ENCODE results near the gene IPO11.
"Not testable (repeated sequence)": the region's sequence is repeated elsewhere in the genome, so short reads cannot be mapped to it uniquely, and the experiment has no call there.

Gene IPO11

DNA sequence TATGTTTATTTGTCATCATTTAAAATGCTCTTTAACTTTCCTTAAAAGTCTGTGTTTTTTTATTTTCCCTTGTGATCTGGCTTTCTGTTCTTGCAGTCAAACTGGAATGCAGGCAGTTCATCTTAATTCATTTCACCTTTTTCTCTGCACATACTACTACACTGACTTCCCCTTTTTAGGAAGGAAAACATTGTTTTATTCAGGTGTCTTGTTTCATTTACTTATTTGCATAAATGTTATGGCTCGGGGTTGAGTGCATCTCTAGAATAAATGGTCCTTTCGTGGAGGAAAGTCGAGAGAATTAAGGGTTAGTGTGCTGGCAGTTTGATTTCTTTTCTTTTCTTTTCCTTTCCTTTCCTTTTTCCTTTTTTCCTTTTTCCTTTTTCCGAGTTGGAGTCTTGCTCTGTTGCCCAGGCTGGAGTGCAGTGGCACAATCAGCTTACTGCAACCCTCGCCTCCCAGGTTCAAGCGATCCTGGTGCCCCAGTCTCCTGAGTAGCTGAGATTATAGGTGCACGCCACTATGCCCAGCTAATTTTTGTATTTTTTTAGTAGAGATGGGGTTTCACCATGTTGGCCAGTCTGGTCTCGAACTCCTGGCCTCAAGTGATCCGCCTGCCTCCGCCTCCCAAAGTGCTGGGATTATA is 90.0 kb downstream of the IPO11 start:
- Histone ChIP-seq H3K4me3 (ENCODE audit: low read length) (no peak overlapping the region), H3K27me3 (ENCODE audit: control insufficient read depth, insufficient read depth, low read length) (no peaks in the 10 kb centered on the region), H3K36me3 (ENCODE audit: control insufficient read depth, insufficient read depth, low read length) (no peaks in the 10 kb centered on the region), H3K9ac (ENCODE audit: low read length) (no peak overlapping the region), H3K27ac (ENCODE audit: low read depth, low read length) (no peak overlapping the region), H3K4me1 (ENCODE audit: control insufficient read depth, insufficient read depth, low read length) (no peaks in the 10 kb centered on the region)

DNA sequence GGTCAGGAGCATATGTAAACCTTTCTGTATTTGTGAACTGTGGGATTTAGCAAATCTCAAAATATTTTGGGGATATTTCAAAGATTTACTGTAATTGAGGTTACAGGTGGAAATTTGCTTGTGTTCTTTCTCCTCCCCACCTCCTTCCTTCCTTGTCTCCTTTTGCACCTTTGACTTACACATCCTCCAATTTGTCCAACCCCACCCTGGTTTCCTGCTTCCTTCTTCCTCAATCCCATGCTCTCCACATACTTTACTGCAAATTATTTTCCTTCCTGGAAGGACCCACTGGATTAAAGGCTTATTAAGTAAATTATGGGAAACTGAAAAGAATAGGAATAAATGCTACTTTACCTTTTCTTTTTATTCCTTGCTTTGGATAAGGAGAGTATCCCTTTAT is 91.6 kb downstream of the IPO11 start:
- no peaks in the 10 kb centered on the region for H3K27me3 ChIP-seq (ENCODE audit: control insufficient read depth, insufficient read depth, low read length)
- no peaks in the 10 kb centered on the region for H3K36me3 ChIP-seq (ENCODE audit: control insufficient read depth, insufficient read depth, low read length)

GRCh38 chr5:62506659-62507460 is 94.3 kb downstream of the IPO11 start:
- Histone ChIP-seq H3K27ac (ENCODE audit: low read depth, low read length) (no peak overlapping the region), H3K27me3 (ENCODE audit: control insufficient read depth, insufficient read depth, low read length) (no peaks in the 10 kb centered on the region), H3K4me3 (ENCODE audit: low read length) (no peak overlapping the region), H3K36me3 (ENCODE audit: control insufficient read depth, insufficient read depth, low read length) (no peaks in the 10 kb centered on the region), H3K9ac (ENCODE audit: low read length) (no peak overlapping the region), H3K4me1 (ENCODE audit: control insufficient read depth, insufficient read depth, low read length) (no peaks in the 10 kb centered on the region)

More for the DNA sequence above, 91.6 kb downstream of the IPO11 start:
- no peaks in the 10 kb centered on the region for H3K4me1 ChIP-seq (ENCODE audit: control insufficient read depth, insufficient read depth, low read length)
- no peak overlapping the region for H3K4me3 ChIP-seq (ENCODE audit: low read length)
- H3K9ac ChIP-seq (ENCODE audit: low read length): no peak overlapping the region
- H3K27ac ChIP-seq (ENCODE audit: low read depth, low read length): no peak overlapping the region

DNA sequence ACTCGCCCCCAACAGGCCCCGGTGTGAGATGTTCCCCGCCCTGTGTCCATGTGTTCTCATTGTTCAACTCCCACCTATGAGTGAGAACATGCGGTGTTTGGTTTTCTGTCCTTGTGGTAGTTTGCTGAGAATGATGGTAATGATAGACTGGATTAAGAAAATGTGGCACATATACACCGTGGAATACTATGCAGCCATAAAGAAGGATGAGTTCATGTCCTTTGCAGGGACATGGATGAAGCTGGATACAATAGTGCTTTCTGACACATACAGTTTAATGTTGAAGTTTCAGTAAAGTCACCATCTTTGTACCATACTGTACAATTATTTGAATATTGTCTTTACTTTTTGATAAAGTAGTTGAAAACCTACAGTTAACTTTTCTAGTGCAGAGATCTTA is 96.2 kb downstream of the IPO11 start:
- H3K36me3 ChIP-seq (ENCODE audit: control insufficient read depth, insufficient read depth, low read length); H3K4me3 ChIP-seq (ENCODE audit: low read length); H3K4me1 ChIP-seq (ENCODE audit: control insufficient read depth, insufficient read depth, low read length); H3K9ac ChIP-seq (ENCODE audit: low read length); H3K27me3 ChIP-seq (ENCODE audit: control insufficient read depth, insufficient read depth, low read length); H3K27ac ChIP-seq (ENCODE audit: low read depth, low read length): not testable (repeated sequence)

- Histone ChIP-seq H3K27me3 (ENCODE audit: control insufficient read depth, insufficient read depth, low read length) (no peaks in the 10 kb centered on the region), H3K9ac (ENCODE audit: low read length) (no peak overlapping the region), H3K4me3 (ENCODE audit: low read length) (no peak overlapping the region), H3K4me1 (ENCODE audit: control insufficient read depth, insufficient read depth, low read length) (no peaks in the 10 kb centered on the region), H3K27ac (ENCODE audit: low read depth, low read length) (no peak overlapping the region), H3K36me3 (ENCODE audit: control insufficient read depth, insufficient read depth, low read length) (no peaks in the 10 kb centered on the region)
Observed at GRCh38 chr5:62509806-62510205, 97.2 kb downstream of the IPO11 start.

DNA sequence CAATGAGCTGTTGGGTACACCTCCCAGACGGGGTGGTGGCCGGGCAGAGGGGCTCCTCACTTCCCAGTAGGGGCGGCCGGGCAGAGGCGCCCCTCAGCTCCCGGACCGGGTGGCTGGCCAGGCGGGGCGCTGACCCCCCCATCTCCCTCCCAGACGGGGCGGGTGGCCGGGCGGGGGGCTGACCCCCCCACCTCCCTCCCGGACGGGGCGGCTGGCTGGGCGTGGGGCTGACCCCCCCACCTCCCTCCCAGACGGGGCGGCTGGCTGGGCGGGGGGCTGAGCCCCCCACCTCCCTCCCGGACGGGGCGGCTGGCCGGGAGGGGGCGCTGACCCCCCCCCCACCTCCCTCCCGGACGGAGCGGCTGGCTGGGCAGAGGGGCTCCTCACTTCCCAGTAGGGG is 100.5 kb downstream of the IPO11 start:
- H3K4me1 ChIP-seq (ENCODE audit: control insufficient read depth, insufficient read depth, low read length): not testable (repeated sequence)

GRCh38 chr5:62514510-62515119 is 102.1 kb downstream of the IPO11 start:
- no peaks in the 10 kb centered on the region for H3K36me3 ChIP-seq (ENCODE audit: control insufficient read depth, insufficient read depth, low read length)
- no peaks in the 10 kb centered on the region for H3K4me1 ChIP-seq (ENCODE audit: control insufficient read depth, insufficient read depth, low read length)
- H3K27ac ChIP-seq (ENCODE audit: low read depth, low read length): no peak overlapping the region
- no peak overlapping the region for H3K9ac ChIP-seq (ENCODE audit: low read length)
- no peak overlapping the region for H3K4me3 ChIP-seq (ENCODE audit: low read length)
- H3K27me3 ChIP-seq (ENCODE audit: control insufficient read depth, insufficient read depth, low read length): no peaks in the 10 kb centered on the region

More for the DNA sequence above, 100.5 kb downstream of the IPO11 start:
- H3K4me3 ChIP-seq (ENCODE audit: low read length); H3K27me3 ChIP-seq (ENCODE audit: control insufficient read depth, insufficient read depth, low read length); H3K9ac ChIP-seq (ENCODE audit: low read length); H3K27ac ChIP-seq (ENCODE audit: low read depth, low read length); H3K36me3 ChIP-seq (ENCODE audit: control insufficient read depth, insufficient read depth, low read length): not testable (repeated sequence)

DNA sequence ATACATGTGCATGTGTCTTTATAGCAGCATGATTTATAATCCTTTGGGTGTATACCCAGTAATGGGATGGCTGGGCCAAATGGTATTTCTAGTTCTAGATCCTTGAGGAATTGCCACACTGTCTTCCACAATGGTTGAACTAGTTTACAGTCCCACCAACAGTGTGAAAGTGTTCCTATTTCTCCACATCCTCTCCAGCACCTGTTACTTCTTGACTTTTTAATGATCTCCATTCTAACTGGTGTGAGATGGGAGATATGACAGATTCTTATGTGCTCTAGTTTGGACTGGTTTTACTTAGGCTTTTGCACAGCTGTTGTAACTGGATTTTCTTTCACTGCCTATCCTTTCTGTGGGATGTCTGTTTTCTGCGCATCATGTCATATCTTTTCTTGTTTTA is 108.2 kb downstream of the IPO11 start:
- H3K4me3 ChIP-seq (ENCODE audit: low read length); H3K27ac ChIP-seq (ENCODE audit: low read depth, low read length); H3K4me1 ChIP-seq (ENCODE audit: control insufficient read depth, insufficient read depth, low read length); H3K9ac ChIP-seq (ENCODE audit: low read length); H3K36me3 ChIP-seq (ENCODE audit: control insufficient read depth, insufficient read depth, low read length); H3K27me3 ChIP-seq (ENCODE audit: control insufficient read depth, insufficient read depth, low read length): not testable (repeated sequence)

DNA sequence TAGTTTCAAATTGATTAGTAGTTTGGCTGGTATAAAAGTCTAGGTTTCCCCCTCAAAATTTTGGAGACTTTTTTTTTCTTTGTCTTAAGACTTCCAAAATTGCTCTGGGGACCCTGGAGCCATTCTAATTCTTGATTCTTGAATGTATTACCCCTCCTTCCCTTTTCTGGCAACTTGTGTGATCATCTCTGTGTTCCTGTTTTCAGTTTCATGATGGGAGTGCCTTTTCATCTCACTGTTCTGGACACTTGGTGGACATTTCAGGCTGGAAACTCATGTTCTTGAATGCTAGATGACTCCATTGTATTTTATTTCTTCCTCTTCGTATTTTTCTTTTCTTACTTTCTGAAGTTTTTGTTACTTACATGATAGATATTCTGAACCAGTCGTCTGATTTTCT is 108.8 kb downstream of the IPO11 start:
- Histone ChIP-seq H3K27me3 (ENCODE audit: control insufficient read depth, insufficient read depth, low read length) (no peaks in the 10 kb centered on the region), H3K36me3 (ENCODE audit: control insufficient read depth, insufficient read depth, low read length) (no peaks in the 10 kb centered on the region), H3K27ac (ENCODE audit: low read depth, low read length) (no peak overlapping the region), H3K4me1 (ENCODE audit: control insufficient read depth, insufficient read depth, low read length) (no peaks in the 10 kb centered on the region), H3K9ac (ENCODE audit: low read length) (no peak overlapping the region), H3K4me3 (ENCODE audit: low read length) (no peak overlapping the region)

DNA sequence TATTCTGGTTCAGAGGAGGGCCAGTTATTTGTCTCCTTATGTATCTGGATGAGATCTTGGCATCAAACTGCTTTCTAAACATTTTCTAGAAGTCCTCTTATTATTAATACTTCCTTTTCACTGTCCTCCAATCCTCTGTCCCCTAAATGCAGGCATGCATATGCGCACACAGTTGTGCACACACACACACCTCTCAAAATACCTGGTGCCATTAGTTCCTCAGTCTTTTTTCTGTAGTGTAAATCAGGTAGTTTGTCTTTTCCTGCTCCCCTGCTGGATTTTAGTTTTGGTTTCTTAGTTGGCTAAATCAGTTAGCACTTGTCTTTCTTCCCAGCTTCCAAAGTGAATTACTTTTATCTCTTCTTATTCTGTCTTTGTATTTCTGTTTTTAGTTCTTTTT is 110.2 kb downstream of the IPO11 start:
- Histone ChIP-seq H3K4me3 (ENCODE audit: low read length) (no peak overlapping the region), H3K27ac (ENCODE audit: low read depth, low read length) (no peak overlapping the region), H3K4me1 (ENCODE audit: control insufficient read depth, insufficient read depth, low read length) (no peaks in the 10 kb centered on the region), H3K27me3 (ENCODE audit: control insufficient read depth, insufficient read depth, low read length) (no peaks in the 10 kb centered on the region), H3K36me3 (ENCODE audit: control insufficient read depth, insufficient read depth, low read length) (no peaks in the 10 kb centered on the region), H3K9ac (ENCODE audit: low read length) (no peak overlapping the region)

DNA sequence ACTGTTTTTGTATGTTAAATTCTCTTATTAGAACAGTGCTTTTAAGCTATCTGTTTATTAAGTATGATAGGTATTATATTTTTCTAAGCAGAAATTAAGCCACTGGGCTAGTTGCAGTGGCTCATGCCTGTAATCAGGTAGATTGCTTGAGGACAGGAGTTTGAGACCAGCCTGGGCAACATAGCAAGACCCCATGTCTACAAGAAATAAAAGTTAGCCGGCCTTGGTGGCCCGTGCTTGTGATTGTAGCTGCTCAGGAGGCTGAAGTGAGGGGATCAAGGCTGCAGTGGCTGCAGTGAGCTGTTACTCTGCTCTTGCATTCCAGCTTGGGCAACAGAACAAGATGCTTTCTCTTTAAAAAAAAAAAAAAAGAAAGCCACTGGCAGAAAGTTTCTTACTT is 121.0 kb downstream of the IPO11 start:
- no peak overlapping the region for H3K4me3 ChIP-seq (ENCODE audit: low read length)
- H3K36me3 ChIP-seq (ENCODE audit: control insufficient read depth, insufficient read depth, low read length): peaks cover 5% of the 10 kb centered on the region
- H3K4me1 ChIP-seq (ENCODE audit: control insufficient read depth, insufficient read depth, low read length): no peaks in the 10 kb centered on the region

DNA sequence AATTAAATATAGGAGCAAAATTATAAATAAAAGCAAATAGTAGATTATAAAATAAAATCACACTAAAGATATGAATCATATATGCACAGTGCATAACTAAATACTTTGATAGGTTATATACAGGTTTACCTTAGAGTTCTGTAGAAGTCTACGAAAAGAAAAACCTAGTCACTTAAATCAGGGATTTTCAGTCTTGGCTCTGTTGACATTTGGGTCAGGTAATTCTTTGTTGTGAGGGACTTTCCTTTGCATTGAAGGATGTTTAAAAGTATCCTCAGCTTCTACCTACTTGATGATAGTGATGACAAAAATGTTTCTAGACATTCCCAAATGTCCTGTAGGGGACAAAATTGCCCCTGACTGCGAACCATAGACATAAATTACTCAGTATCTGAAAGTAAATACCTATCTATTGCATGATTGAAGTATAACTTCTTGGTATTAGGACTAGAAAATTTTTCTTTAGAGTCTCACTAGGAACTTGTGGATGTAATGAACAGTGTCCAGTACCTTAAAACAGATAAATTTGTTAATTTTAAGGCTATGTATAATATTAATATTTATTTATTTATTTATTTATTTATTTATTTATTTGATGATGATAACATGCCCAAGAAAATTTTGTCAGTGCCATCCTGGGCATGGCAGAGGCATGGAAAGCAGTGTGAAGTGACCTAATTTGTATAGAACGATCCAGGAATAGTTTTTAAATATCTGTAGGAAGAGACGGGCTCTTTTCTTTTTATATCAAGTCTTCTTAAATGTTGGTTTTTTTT is 122.1 kb downstream of the IPO11 start:
- Histone ChIP-seq H3K4me1 (ENCODE audit: control insufficient read depth, insufficient read depth, low read length) (no peaks in the 10 kb centered on the region), H3K27ac (ENCODE audit: low read depth, low read length) (no peak overlapping the region), H3K4me3 (ENCODE audit: low read length) (no peak overlapping the region), H3K36me3 (ENCODE audit: control insufficient read depth, insufficient read depth, low read length) (peaks cover 6% of the 10 kb centered on the region), H3K9ac (ENCODE audit: low read length) (no peak overlapping the region), H3K27me3 (ENCODE audit: control insufficient read depth, insufficient read depth, low read length) (no peaks in the 10 kb centered on the region)

More for the DNA sequence above, 121.0 kb downstream of the IPO11 start:
- H3K9ac ChIP-seq (ENCODE audit: low read length): no peak overlapping the region
- H3K27me3 ChIP-seq (ENCODE audit: control insufficient read depth, insufficient read depth, low read length): no peaks in the 10 kb centered on the region
- no peak overlapping the region for H3K27ac ChIP-seq (ENCODE audit: low read depth, low read length)

Measured in rectal smooth muscle tissue (tissue), 1 donor.